ENCODE data around the gene XYLB.

The XYLB gene

DNA sequence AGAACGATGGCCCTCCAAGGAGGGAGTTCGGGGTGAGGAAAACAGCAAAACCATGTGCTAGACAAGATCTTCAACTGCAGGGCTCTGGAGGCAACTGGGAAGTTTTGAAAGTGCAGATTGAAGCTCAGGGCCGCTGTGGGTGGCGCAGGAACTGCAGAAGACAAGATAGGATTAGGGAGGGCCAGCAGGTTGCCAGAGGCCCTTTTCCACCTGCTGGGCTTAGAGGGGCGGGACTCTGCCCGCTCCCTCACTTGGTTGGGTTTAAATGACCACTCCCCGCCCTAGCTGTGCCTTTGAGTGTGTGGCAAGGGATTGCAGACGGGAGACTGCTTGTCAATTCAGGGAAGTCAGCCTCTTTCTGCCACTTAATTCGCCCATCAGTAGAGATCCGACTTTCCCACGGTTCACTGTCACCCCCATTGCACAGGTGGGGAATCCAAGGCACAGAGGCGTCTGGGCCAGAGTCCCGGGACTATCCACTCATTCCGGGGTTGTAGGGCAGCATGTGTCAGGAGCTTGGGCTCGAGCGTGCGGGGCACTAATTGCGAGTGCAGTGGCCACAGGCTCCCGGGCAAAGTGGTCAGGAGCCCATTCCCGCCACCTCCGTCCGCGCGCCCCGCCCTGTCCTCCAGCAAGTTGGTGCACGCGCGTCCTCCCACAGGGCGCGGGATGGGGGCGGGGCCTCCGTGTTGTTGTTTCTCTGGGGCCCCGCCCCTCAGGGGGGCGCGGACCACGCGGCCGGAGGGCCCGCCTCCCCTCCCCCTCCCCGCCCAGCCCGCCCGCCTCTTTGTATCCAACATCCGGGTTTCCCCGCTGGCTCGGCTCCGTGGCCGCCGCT is 106.7 kb downstream of the XYLB start, which contains the start of gene ACVR2B:
TSS of gene ACVR2B (plus strand) at position 816 of the 838 bp plus-strand sequence. CDS start 433 bp downstream, outside the sequence.
- peak in 57 of 58 donors; percentile 26 to 90 (median 81) for DNase-seq

- no peak for DNase-seq
These were observed 107.3 kb downstream of the XYLB start for GRCh38 chr3:38453913-38454177.

DNA sequence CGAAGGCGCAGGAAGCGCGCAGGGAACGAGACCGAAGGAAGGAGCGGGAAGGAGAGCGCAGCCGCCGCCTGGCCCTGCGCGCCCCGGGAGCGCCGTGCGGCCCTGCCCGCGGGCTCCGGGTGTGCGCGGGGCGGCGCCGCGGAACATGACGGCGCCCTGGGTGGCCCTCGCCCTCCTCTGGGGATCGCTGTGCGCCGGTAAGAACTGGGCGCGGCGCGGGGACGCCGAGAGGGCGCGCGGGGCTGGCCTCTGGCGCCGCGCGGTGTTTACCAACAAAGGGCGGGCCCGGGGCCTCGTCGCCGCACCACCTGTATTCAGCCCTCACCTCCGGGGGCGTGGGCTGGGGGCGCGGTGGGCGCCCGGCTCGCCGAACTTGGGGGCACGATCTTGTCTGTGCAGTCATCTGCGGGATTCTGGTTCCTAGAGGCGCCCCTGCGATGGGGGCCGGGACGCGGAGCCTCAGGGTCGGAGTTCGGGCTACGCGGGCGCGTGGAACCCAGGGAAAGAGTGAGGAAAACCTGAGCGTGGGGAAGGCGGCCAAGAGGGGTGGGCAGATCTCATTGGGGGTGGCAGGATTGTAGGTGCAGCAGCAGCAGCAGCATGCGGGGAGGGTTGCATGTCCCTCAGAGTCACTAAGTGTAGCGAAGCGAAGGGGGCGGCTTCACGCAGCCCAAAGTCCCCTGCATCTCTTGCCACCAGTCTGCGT is 107.7 kb downstream of the XYLB start:
- peak in 23 of 58 donors; percentile 6 to 61 (median 44) for DNase-seq

GRCh38 chr3:38454884-38455638 is 108.5 kb downstream of the XYLB start:
- peak in 51 of 58 donors; percentile 13 to 76 (median 50) for DNase-seq

GRCh38 chr3:38455639-38456430 is 109.2 kb downstream of the XYLB start:
- peak in 11 of 58 donors; percentile 7 to 66 (median 23) for DNase-seq

GRCh38 chr3:38457111-38458003 is 110.8 kb downstream of the XYLB start:
- DNase-seq = no peak

DNA sequence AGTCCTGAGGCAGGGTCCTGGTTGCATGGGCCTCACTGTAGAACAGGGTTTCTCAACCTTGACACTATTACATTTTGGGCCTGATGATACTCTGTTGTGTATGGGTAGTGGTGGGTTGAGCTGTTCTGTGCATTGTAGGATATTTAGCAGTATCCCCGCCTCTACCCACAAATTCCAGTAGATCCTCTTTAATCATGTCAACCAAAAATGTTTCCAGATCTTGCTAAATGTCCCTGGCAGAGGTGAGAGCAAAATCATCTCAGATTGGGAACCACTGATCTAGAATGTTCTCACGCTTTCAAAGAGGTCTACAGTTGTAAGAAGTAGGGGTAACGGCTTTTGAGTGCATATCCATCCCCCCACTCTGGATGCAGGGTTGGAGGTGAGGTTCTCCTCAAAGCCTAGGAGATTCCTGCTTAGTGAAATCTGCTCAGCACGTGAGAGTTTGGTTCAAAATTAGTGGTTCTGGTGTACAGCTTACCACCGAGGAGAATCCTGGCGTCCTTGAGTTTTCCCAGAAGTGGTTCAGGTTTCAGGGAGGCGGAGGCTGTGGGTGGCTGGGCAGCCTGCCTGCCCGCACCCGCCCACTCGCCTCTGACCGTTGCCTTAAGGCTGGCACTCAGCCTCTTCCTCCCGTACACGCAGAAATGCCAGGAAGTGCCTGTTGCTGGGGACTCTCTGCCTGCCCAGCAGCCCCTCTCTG is 112.4 kb downstream of the XYLB start:
- DNase-seq = peak in 19 of 58 donors; percentile 10 to 76 (median 18)

GRCh38 chr3:38459499-38460048 is 113.0 kb downstream of the XYLB start:
- DNase-seq = peak in 4 of 58 donors; percentile 6 to 36 (median 28)

DNA sequence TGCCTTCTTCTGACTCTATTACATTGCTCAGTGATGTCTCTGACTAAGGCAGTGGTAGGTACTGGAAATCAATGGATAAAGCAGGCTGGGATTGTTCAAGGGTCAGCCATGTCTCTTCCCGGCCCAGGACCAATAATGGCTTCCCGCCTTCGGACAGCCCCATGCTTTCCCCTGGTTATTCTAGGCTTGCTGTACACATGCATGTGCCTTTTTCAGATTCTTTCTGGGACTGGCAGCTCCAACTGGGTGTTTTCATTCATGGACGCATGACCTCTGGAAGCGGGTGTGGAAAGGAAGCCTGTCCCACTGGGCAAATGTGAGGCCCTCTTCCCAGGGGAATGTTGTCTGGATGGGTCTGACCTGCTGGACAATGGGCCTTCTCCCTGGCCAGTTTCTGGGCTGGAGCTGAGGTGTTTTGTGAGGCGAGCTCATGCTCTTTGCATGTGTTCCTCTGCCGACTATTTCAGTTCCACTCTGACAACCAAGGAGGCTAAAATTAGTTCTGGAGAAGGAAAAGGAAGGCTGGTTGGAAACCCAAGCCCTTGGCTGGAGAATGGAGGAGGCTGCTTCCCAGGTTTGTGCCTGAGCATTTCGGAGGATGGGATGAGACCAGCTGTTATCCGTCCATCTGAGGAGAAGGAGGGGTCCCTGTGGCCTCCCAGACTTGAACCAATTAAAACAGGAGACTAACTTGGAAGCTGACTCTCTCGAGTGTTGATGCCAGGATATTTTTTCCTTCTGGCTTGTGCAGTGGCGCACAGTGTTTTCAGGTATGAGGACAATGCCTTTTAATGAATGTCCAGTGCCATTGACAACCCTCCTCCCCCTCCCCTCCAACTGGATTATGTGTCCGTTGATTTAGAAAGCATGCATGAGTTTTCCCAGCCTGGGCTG is 114.0 kb downstream of the XYLB start:
- DNase-seq = peak in 15 of 58 donors; percentile 7 to 61 (median 18)
